Esophagus muscularis mucosa (tissue), 4 donors: Measurements from ENCODE around the gene PTPRT.

Source experiments
- EP300 ChIP-seq: sonication (generic); formaldehyde crosslinking; IDR thresholded peaks from one replicate; pipeline ENCODE4 v1.6.1; 2017; ENCODE audit warnings: antibody characterized with exemption
- POLR2A ChIP-seq: fragments of 450-650 bp; IDR thresholded peaks from one replicate; pipeline ENCODE4 v1.6.1; 2017; ENCODE audit warnings: antibody characterized with exemption, moderate library complexity, mild to moderate bottlenecking, low read depth
- POLR2AphosphoS5 ChIP-seq, 2 donors: sonication (generic); formaldehyde crosslinking; IDR thresholded peaks; one replicate each; pipeline ENCODE4 v1.6.1; 2017; ENCODE audit warnings: antibody characterized with exemption in 2 of 2
- TF ChIP-seq, protein P1 (sequence below), 3 experiments: fragments of 200-600 bp in 2 of 3; fragments of 450-650 bp in 1 of 3; sonication (generic) in 2 of 3; IDR thresholded peaks; one replicate each; pipeline ENCODE4 v1.5.1; 2017 to 2019; ENCODE audit warnings: antibody characterized with exemption in 3 of 3, mild to moderate bottlenecking in 2 of 3, moderate library complexity in 1 of 3

DNA sequence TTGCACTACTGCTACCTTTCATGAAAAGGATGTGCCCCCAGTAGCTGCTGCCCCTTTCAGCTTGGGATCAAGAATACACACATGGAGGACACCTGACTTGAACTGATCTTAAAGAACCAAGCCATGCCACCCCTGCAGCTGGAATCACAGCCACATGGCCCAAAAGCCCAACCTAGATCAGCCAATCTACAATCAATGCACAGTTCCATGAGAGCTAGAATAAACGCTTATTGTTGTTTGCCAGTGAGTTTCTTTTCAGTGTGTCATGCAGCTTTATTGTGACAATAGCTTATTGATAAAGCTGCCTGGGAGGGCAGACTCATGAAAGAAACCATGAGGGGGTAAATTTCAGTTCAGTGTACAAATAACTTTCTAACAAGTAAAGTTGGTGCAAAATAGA, 397.7 kb downstream of the PTPRT start:
- TF ChIP-seq, protein P1, sequence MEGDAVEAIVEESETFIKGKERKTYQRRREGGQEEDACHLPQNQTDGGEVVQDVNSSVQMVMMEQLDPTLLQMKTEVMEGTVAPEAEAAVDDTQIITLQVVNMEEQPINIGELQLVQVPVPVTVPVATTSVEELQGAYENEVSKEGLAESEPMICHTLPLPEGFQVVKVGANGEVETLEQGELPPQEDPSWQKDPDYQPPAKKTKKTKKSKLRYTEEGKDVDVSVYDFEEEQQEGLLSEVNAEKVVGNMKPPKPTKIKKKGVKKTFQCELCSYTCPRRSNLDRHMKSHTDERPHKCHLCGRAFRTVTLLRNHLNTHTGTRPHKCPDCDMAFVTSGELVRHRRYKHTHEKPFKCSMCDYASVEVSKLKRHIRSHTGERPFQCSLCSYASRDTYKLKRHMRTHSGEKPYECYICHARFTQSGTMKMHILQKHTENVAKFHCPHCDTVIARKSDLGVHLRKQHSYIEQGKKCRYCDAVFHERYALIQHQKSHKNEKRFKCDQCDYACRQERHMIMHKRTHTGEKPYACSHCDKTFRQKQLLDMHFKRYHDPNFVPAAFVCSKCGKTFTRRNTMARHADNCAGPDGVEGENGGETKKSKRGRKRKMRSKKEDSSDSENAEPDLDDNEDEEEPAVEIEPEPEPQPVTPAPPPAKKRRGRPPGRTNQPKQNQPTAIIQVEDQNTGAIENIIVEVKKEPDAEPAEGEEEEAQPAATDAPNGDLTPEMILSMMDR (IDR thresholded peaks at IDR 0.05) = no peak
- TF ChIP-seq EP300 (no peak), POLR2A (no peak), POLR2AphosphoS5 (IDR thresholded peaks at IDR 0.05) (no peak)
